OCI-LY1 (cell line): ENCODE measurements around the gene EIPR1.

ENCODE experiments used
- CTCF ChIP-seq: fragments of 200-600 bp; sonication (generic), shearing (Covaris generic); IDR thresholded peaks from 2 replicates; pipeline ENCODE4 v1.5.1; 2017; ENCODE audit warnings: mild to moderate bottlenecking, antibody characterized with exemption, low read length, moderate library complexity, mixed read lengths
- EZH2 ChIP-seq: fragments of 200-600 bp; sonication (generic), shearing (Covaris generic); IDR thresholded peaks from 2 replicates; pipeline ENCODE4 v1.8.0; 2017; ENCODE audit warnings: borderline replicate concordance, mixed run types, mild to moderate bottlenecking, antibody characterized with exemption, low read length, moderate library complexity, mixed read lengths

GRCh38 chr2:3270095-3270478 is 107.5 kb downstream of the EIPR1 start:
- TF ChIP-seq CTCF (no peak), EZH2 (no peak)
